Right lung (tissue), 5 donors: ENCODE measurements around the gene SCLY. TPM values are rescaled to one million over a fixed set of nuclear protein-coding genes. Genes with fewer than 3 reads are reported as not detected.

ENCODE experiments used
- DNase-seq, 2 donors: peaks; one replicate each; pipeline ENCODE4 v3.0.0-alpha.2; 2013
- polyA plus RNA-seq, 5 donors: library from polyadenylated mRNA; unstranded; fragments of 120-200 nt; gene quantifications; one replicate each; pipeline versions ENCODE4 v1.2.1 to v1.2.3, GENCODE V29; 2013; ENCODE audit warnings: inconsistent platforms in 1 of 5, low replicate concordance in 1 of 5; ENCODE audit not compliant: insufficient read length in 5 of 5, insufficient read depth in 1 of 5

SCLY gene
- polyA plus RNA-seq, 5 donors: 12.2 to 17.8 (median 14.6) TPM

- no peak for DNase-seq
These were observed 36.6 kb downstream of the SCLY start for GRCh38 chr2:238097201-238097987.

DNA sequence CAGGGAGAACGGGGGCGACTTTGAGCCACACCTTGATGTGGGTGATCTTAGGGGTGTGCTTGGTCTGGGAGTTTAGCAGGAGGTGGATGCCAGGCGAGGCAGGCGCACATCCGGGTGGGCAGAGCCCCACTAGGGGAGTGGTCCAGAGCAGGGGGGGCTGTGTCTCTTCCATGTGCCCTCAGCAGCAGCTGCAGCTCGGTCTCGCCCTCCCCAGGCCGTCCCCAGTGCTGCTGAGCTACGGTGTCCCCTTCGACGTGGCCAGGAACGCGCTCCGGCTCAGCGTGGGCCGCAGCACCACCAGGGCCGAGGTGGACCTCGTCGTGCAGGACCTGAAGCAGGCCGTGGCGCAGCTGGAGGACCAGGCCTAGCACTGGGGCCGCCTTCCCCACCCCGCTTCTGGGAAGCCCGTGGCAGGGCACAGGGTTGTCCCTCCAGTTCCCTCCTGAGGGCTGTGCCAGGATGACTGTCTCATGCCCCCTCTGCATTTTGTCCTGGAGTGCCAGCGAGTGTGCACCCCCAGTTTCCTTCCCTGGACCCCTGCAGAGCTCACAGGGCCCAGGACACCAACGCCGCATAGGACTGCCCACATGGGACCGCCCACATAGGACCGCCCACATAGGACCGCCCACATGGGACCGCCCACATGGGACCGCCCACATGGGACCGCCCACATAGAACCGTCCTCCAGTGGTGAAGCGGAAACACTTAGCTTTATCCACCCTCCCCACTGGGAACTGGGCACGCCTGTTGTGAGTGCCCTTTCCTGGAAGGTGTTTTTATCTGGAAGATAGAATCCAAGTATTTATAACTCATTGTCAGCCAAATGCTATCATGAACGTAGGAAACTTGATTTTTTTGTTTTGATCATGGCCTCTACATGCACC lies 37.4 kb downstream of the SCLY start:
- no peak for DNase-seq

DNA sequence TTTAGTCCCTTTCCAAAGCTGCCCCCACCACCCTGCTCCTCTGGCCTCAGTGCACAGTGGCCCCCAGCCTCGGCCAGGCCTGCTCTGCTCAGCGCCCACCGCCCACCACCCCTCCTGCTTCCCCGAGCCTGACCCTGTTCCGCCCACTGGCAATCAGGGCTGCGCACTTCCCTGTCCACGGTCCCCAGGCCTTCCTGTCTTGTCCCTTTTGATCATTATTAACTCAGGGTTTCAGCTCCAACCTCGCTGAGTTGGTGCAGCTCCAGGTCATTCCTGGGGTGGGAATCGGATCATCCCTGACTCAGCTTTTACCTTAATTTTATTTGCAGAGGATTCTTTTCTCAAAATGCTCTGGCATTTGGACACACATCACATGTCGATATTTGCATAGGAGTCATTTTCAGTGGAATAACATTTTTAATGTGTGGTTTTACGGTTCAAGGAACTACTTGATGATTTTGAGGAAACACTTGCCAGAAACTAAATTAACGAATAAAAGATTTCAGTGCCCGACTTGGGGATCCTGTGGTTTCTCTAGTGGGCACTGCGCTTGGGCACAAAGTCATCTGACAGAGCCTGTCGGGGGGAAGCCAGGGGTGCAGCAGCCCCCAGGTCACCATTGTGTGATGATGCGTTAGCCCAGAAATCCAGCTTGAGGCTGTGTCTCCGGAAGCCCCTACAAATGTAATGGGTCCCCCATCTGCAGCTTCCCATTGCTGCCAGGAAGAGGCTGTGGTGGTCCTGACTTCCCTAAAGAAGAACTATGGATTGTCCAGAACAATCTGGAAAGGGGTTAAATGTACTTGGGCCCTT lies 38.3 kb downstream of the SCLY start:
- DNase-seq: no peak

- DNase-seq: no peak
These were observed 38.9 kb downstream of the SCLY start for GRCh38 chr2:238099714-238100048.

GRCh38 chr2:238100049-238100820 lies 39.4 kb downstream of the SCLY start, which contains the start of gene ESPNL:
Gene ESPNL, plus strand, starts transcription at chr2:238100340. Its CDS starts 80 bp downstream, at chr2:238100420.
- DNase-seq: no peak

DNA sequence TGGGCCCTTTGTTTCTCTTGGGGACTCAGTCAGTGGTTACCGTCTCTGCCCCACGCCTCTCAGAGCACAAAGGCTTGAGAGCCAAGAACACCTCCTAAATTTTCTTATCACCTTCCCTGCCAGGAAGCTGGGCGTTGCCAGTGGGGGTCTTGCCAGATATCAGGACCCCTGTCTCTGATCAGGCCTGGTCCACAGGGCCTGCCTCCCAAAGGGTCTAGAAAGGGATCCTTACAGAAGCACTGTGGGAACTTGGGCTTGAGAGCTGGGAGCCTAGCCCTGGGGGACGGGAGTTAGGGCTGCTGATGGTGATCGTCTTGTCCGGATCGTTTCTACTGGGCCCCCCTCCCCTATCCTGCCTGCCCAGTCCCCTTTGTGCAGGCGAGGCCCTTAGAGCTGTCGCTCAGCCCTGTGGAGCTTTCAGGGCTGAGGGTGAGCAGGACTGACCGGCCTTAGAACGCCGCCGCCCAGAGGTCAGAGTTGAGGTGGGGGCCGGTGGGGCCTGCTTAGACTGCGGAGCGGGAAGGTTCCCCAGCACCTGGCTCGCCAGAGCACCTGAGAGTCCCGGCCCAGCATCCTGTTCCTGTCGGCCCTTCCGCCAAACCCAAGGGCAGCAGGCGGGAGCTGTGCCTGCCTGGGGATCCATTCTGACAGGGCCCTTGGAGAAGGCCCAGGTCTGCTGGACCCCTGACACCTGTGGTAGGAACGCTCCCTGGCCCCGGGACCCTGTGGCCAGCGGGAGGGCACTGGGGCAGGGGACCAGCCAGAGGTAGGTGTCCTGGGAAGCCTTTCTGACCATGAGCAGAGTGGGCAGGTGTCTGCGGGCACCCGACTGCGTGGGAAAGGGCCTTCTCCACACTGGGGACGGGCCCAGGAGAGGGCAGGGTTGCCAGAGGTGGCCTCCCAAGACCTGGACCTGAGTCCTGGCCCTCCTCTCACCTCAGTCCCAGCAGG lies 40.3 kb downstream of the SCLY start:
- DNase-seq: no peak

GRCh38 chr2:238101891-238102841 lies 41.4 kb downstream of the SCLY start:
- DNase-seq: no peak

- no peak for DNase-seq
These were observed 42.1 kb downstream of the SCLY start for GRCh38 chr2:238102865-238103264.

DNA sequence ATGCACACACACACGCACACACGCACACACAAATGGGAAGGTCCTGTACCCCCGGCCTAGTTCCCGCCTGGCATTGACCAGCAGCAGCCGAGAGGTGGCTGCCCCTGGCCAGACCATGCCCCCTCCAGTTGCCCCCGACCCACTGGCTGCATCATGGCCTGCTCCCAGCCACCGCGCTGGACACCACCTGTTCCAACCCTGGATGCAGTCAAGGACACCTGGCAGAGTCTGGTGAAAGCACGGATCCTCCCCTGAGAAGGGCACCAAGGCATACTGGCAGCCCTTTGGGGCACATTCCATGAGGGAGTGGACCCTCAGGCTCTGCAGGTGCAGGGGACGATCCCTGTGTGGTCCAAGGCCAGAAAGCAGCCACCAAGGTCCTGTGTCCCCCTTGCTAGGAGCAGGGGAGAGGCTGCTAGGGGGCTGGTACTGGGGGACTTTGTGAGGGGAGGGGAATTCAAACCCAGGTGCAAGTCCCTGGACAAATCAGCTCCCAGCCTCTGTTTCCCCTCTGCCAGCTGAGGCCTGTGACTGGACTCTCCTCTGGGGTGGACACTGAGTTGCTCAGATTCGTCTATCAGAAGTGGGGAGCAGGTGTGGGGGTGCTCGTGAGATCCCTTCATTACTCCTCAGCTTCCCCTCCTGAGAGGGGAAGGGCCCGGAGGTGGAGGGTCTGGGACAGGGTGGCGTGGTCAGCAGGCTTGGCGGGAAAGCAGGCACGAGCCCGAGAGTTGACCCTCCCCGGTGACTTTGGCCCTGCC lies 42.8 kb downstream of the SCLY start:
- DNase-seq: no peak

GRCh38 chr2:238104226-238104690 lies 43.5 kb downstream of the SCLY start:
- DNase-seq: no peak

DNA sequence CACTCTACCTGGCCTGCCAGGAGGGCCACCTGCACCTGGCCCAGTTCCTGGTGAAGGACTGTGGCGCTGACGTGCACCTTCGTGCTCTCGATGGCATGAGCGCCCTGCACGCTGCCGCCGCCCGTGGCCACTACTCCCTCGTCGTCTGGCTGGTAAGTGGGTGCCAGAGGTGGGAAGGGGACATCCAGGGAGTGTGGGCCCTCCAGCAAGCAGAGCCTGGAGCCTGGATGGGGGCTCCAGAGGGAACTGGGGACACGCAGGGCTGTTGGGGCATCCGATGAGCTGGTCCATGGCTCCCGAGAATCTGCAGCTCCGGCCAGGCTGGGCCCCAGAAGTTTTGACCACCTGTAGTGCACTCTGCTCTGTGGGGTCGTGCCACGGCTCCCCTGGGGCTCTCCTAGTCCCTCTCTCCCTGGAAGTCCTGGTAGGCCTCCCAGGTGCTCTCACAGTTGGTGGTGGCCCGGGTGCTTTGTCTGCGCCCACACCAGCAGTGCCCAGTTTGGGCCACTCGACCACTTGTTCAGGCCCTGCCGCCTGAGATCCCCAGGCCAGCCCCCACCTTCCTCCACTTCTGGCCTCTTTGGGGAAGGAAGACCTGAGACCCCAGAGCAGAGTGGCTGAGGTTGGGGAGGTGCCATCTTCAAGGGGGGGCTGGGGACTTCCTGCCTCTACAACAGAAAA lies 44.0 kb downstream of the SCLY start:
- no peak for DNase-seq

DNA sequence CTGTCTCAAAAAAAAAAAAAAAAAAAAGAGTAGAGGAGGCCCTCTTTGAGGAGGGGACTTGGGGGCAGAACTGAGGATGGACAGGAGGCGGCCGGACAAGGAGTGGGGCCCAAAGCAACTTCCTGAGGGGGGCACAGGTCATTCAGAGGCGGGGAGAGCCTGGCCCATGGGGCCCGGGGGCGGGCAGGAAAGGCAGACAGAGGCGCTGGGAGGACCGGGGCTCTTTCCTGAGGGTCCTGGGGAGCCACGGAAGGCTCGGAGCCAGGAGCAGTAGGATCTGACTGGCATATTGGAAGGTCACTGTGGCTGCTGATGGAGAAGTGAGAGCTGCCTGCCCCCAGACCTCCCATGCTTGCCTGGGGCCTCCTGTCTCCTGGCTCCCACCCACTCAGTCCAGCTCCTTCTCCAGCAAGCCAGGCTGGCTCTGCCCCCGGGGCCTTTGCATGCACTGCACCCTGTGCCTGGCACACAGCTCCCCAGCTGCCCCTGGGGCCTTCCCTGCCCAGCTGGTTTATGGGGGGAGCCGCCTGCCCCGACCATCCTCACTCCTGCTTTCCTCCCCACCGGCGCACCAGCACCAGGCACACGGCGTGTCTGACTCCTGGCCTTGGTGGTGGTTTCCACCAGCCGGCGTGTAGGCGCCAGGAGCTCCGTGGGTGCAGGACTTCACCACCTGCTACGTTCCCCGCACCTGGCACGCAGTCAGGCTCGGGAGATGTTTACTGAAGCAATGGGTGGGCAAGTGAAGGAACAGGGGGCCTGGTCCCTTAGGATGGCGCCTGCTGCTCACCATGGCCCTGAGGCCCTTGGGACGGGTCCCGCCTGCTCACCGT lies 44.9 kb downstream of the SCLY start:
- DNase-seq: no peak

DNA sequence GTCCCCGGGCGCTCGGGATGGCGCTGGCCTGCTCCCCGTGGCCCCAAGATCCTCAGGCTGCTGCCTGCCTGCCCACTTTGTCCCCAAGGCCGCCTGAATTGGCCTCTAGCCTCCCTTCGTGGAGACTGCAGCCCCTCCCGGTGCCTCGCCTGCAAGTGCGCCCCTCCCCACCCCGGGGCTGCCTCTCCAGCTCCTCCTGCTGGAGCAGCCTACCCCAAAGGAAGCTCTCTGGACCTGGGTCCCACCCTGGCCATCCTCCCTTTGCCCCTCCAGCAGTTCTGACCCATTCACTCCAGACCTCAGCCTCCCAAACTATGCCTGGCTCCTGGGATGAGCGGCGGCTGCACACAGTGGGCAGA lies 45.5 kb downstream of the SCLY start:
- DNase-seq: no peak

- no peak for DNase-seq
These were observed 46.1 kb downstream of the SCLY start for GRCh38 chr2:238106698-238107524.
